Measurements from ENCODE around the gene ZNF519.
"Not testable (repeated sequence)": the region's sequence is repeated elsewhere in the genome, so short reads cannot be mapped to it uniquely, and the experiment has no call there.

The ZNF519 gene

GRCh38 chr18:14132271-14132700 is at the start of gene ZNF519:
TSS of gene ZNF519 (minus strand) at chr18:14132435. CDS start at chr18:14132277, 158 bp downstream.
- H3K9me3 ChIP-seq (ENCODE audit: severe bottlenecking); H3K36me3 ChIP-seq; H3K27me3 ChIP-seq (ENCODE audit: insufficient read depth, low read depth, severe bottlenecking): not testable (repeated sequence)
- peak; percentile 95 for DNase-seq
- Histone ChIP-seq H3K4me3 (ENCODE audit: low read depth, low read length) (peak within 1 kb of the TSS; percentile 77), H3K27ac (peak within 1 kb of the TSS; percentile 65)

- Histone ChIP-seq H3K36me3 (no peaks in the 10 kb centered on the region), H3K9me3 (ENCODE audit: severe bottlenecking) (no peaks in the 10 kb centered on the region)
These were observed 47.1 kb upstream of the ZNF519 start for GRCh38 chr18:14179306-14179705.

GRCh38 chr18:14178321-14179196 is 46.3 kb upstream of the ZNF519 start:
- peak; percentile 67 for TF ChIP-seq CTCF (IDR thresholded peaks at IDR 0.05; ENCODE audit: low read depth, low read length)
- H3K4me3 ChIP-seq (ENCODE audit: low read depth, low read length): peak overlapping the region; percentile 29
- not testable (repeated sequence) for H3K9me3 ChIP-seq (ENCODE audit: severe bottlenecking); H3K27ac ChIP-seq; H3K27me3 ChIP-seq (ENCODE audit: insufficient read depth, low read depth, severe bottlenecking); H3K36me3 ChIP-seq
- peak; percentile 73 for DNase-seq

More at GRCh38 chr18:14179306-14179705, 47.1 kb upstream of the ZNF519 start:
- TF ChIP-seq CTCF (IDR thresholded peaks at IDR 0.05; ENCODE audit: low read depth, low read length): no peak
- no peak for DNase-seq
- Histone ChIP-seq H3K27ac (no peak overlapping the region), H3K27me3 (ENCODE audit: insufficient read depth, low read depth, severe bottlenecking) (peaks cover 5% of the 10 kb centered on the region), H3K4me3 (ENCODE audit: low read depth, low read length) (peak overlapping the region; percentile 29)

- H3K4me3 ChIP-seq (ENCODE audit: low read depth, low read length); H3K9me3 ChIP-seq (ENCODE audit: severe bottlenecking); H3K36me3 ChIP-seq; H3K27me3 ChIP-seq (ENCODE audit: insufficient read depth, low read depth, severe bottlenecking); H3K27ac ChIP-seq: not testable (repeated sequence)
- DNase-seq: peak; percentile 3
These were observed 45.5 kb upstream of the ZNF519 start for GRCh38 chr18:14177540-14178320.

GRCh38 chr18:14175404-14175803 is 43.2 kb upstream of the ZNF519 start:
- not testable (repeated sequence) for H3K27me3 ChIP-seq (ENCODE audit: insufficient read depth, low read depth, severe bottlenecking); H3K27ac ChIP-seq; H3K4me3 ChIP-seq (ENCODE audit: low read depth, low read length); H3K36me3 ChIP-seq; DNase-seq; H3K9me3 ChIP-seq (ENCODE audit: severe bottlenecking)

GRCh38 chr18:14174706-14175085 is 42.5 kb upstream of the ZNF519 start:
- peaks cover under 1% of the 10 kb centered on the region for H3K27me3 ChIP-seq (ENCODE audit: insufficient read depth, low read depth, severe bottlenecking)
- DNase-seq: no peak
- no peak for TF ChIP-seq CTCF (IDR thresholded peaks at IDR 0.05; ENCODE audit: low read depth, low read length)
- H3K9me3 ChIP-seq (ENCODE audit: severe bottlenecking): no peaks in the 10 kb centered on the region
- H3K27ac ChIP-seq: no peak overlapping the region
- no peaks in the 10 kb centered on the region for H3K36me3 ChIP-seq
- no peak overlapping the region for H3K4me3 ChIP-seq (ENCODE audit: low read depth, low read length)

GRCh38 chr18:14174002-14174705 is 41.9 kb upstream of the ZNF519 start:
- H3K36me3 ChIP-seq; H3K27ac ChIP-seq; DNase-seq; H3K9me3 ChIP-seq (ENCODE audit: severe bottlenecking); H3K4me3 ChIP-seq (ENCODE audit: low read depth, low read length); H3K27me3 ChIP-seq (ENCODE audit: insufficient read depth, low read depth, severe bottlenecking): not testable (repeated sequence)

GRCh38 chr18:14173116-14173951 is 41.1 kb upstream of the ZNF519 start:
- H3K27me3 ChIP-seq (ENCODE audit: insufficient read depth, low read depth, severe bottlenecking); H3K27ac ChIP-seq; H3K9me3 ChIP-seq (ENCODE audit: severe bottlenecking); DNase-seq; H3K4me3 ChIP-seq (ENCODE audit: low read depth, low read length); H3K36me3 ChIP-seq: not testable (repeated sequence)

- H3K9me3 ChIP-seq (ENCODE audit: severe bottlenecking); H3K27ac ChIP-seq; DNase-seq; H3K27me3 ChIP-seq (ENCODE audit: insufficient read depth, low read depth, severe bottlenecking); H3K4me3 ChIP-seq (ENCODE audit: low read depth, low read length); H3K36me3 ChIP-seq: not testable (repeated sequence)
These were observed 40.2 kb upstream of the ZNF519 start for GRCh38 chr18:14172142-14173115.

Measured in WERI-Rb-1 (cell line).